H9 (cell line): Measurements from ENCODE around the gene PRKAG2. TPM values are rescaled to one million over a fixed set of nuclear protein-coding genes. Genes with fewer than 3 reads are reported as not detected.

Source experiments
- DNase-seq: peaks from one replicate; pipeline ENCODE4 v3.0.0-alpha.2; 2017
- H2AFZ ChIP-seq: one replicate; pipeline ENCODE4 v1.6.1; 2013; ENCODE audit warnings: mild to moderate bottlenecking, low read length, control low read depth, moderate library complexity
- H2AK5ac ChIP-seq: 2 replicates; pipeline ENCODE4 v1.6.1; 2013; ENCODE audit warnings: low read length, control low read depth, mixed read lengths; ENCODE audit not compliant: insufficient read length
- H2BK120ac ChIP-seq: one replicate; pipeline ENCODE4 v1.6.1; 2013; ENCODE audit warnings: low read depth, mild to moderate bottlenecking, low read length, control low read depth, inconsistent platforms; ENCODE audit not compliant: poor library complexity, severe bottlenecking
- H2BK12ac ChIP-seq: 2 replicates; pipeline ENCODE4 v1.6.1; 2013; ENCODE audit warnings: low read length, control low read depth, mixed read lengths, low read depth; ENCODE audit not compliant: insufficient read length
- H2BK15ac ChIP-seq: 2 replicates; pipeline ENCODE4 v1.6.1; 2013; ENCODE audit warnings: low read depth, low read length, control low read depth
- H2BK20ac ChIP-seq: one replicate; pipeline ENCODE4 v1.6.1; 2013; ENCODE audit warnings: low read depth, mild to moderate bottlenecking, low read length, control low read depth, inconsistent platforms; ENCODE audit not compliant: poor library complexity, severe bottlenecking
- H2BK5ac ChIP-seq: 2 replicates; pipeline ENCODE4 v1.6.1; 2013; ENCODE audit warnings: low read length, control low read depth, mixed read lengths; ENCODE audit not compliant: insufficient read length
- H3K14ac ChIP-seq: 2 replicates; pipeline ENCODE4 v1.6.1; 2013; ENCODE audit warnings: low read length, control low read depth; ENCODE audit not compliant: insufficient read depth
- H3K18ac ChIP-seq: 2 replicates; pipeline ENCODE4 v1.6.1; 2013; ENCODE audit warnings: low read depth, mild to moderate bottlenecking, mixed read lengths, low read length, control low read depth; ENCODE audit not compliant: insufficient read length
- H3K23ac ChIP-seq: 2 replicates; pipeline ENCODE4 v1.6.1; 2013; ENCODE audit warnings: low read length, control low read depth, mixed read lengths, low read depth; ENCODE audit not compliant: insufficient read length
- H3K23me2 ChIP-seq: 2 replicates; pipeline ENCODE4 v1.6.1; 2013; ENCODE audit warnings: low read depth, mild to moderate bottlenecking, mixed read lengths, low read length, control low read depth; ENCODE audit not compliant: insufficient read length, poor library complexity, severe bottlenecking
- H3K27ac ChIP-seq: 2 replicates; pipeline ENCODE4 v1.5.1; 2013; ENCODE audit warnings: low read length, control low read depth, mixed read lengths, low read depth; ENCODE audit not compliant: insufficient read length
- H3K27me3 ChIP-seq: 2 replicates; pipeline ENCODE4 v1.6.1; 2013; ENCODE audit warnings: low read length, control low read depth, inconsistent platforms; ENCODE audit not compliant: insufficient read depth
- H3K4ac ChIP-seq: 2 replicates; pipeline ENCODE4 v1.6.1; 2013; ENCODE audit warnings: low read depth, mild to moderate bottlenecking, control low read depth, inconsistent platforms, low read length, moderate library complexity
- H3K4me1 ChIP-seq: 2 replicates; pipeline ENCODE4 v1.6.1; 2013; ENCODE audit warnings: low read length, control low read depth, inconsistent platforms; ENCODE audit not compliant: insufficient read depth
- H3K4me2 ChIP-seq: 2 replicates; pipeline ENCODE4 v1.6.1; 2013; ENCODE audit warnings: low read length, control low read depth, mixed read lengths; ENCODE audit not compliant: insufficient read length, insufficient read depth
- H3K56ac ChIP-seq: 2 replicates; pipeline ENCODE4 v1.6.1; 2013; ENCODE audit warnings: low read depth, mild to moderate bottlenecking, mixed read lengths, low read length, control low read depth; ENCODE audit not compliant: insufficient read length
- H3K79me1 ChIP-seq: 2 replicates; pipeline ENCODE4 v1.6.1; 2013; ENCODE audit warnings: low read depth, mild to moderate bottlenecking, moderate library complexity, low read length, control low read depth, inconsistent platforms; ENCODE audit not compliant: insufficient read depth, poor library complexity, severe bottlenecking
- H3K79me2 ChIP-seq: 2 replicates; pipeline ENCODE4 v1.6.1; 2013; ENCODE audit warnings: low read length, control low read depth, inconsistent platforms; ENCODE audit not compliant: insufficient read depth
- H3K9ac ChIP-seq: 2 replicates; pipeline ENCODE4 v1.6.1; 2013; ENCODE audit warnings: low read length, control low read depth, mixed read lengths; ENCODE audit not compliant: insufficient read length; ENCODE audit errors: extremely low read depth
- H3K9me3 ChIP-seq: one replicate; pipeline ENCODE4 v1.6.1; 2013; ENCODE audit warnings: low read depth, low read length, inconsistent platforms; ENCODE audit not compliant: control insufficient read depth
- H3T11ph ChIP-seq: one replicate; pipeline ENCODE4 v1.6.1; 2013; ENCODE audit warnings: mild to moderate bottlenecking, low read length, control low read depth, inconsistent platforms
- H4K20me1 ChIP-seq: one replicate; pipeline ENCODE4 v1.6.1; 2013; ENCODE audit not compliant: control insufficient read depth, insufficient read length, insufficient read depth
- H4K5ac ChIP-seq: 2 replicates; pipeline ENCODE4 v1.6.1; 2013; ENCODE audit warnings: low read depth, mild to moderate bottlenecking, mixed read lengths, low read length, control low read depth; ENCODE audit not compliant: insufficient read length
- H4K8ac ChIP-seq: replicated peaks from 2 replicates; pipeline ENCODE4 v1.6.1; 2013; ENCODE audit warnings: low read length, control low read depth, mixed read lengths, low read depth; ENCODE audit not compliant: insufficient read length
- H4K91ac ChIP-seq: 2 replicates; pipeline ENCODE4 v1.6.1; 2013; ENCODE audit warnings: low read depth, mild to moderate bottlenecking, moderate library complexity, mixed read lengths, low read length, control low read depth; ENCODE audit not compliant: insufficient read length
- H3K27ac Mint-ChIP-seq, 3 experiments: 2 replicates in 2 of 3; 3 replicates in 1 of 3; pipeline ENCODE4 v1.8.0; 2020 to 2021; ENCODE audit warnings: mixed read lengths in 3 of 3, mild to moderate bottlenecking in 1 of 3, moderate library complexity in 1 of 3
- H3K27me3 Mint-ChIP-seq: 2 replicates; pipeline ENCODE4 v1.8.0; 2021; ENCODE audit warnings: low read depth, mild to moderate bottlenecking, moderate library complexity, mixed read lengths
- H3K36me3 Mint-ChIP-seq, 3 experiments: 2 replicates in 2 of 3; 3 replicates in 1 of 3; pipeline ENCODE4 v1.8.0; 2020 to 2021; ENCODE audit warnings: low read depth in 3 of 3, mixed read lengths in 3 of 3; ENCODE audit not compliant: insufficient read depth in 1 of 3
- H3K4me1 Mint-ChIP-seq, 2 experiments: 2 replicates each; pipeline ENCODE4 v1.8.0; 2020; ENCODE audit warnings: mixed read lengths in 2 of 2
- H3K4me3 Mint-ChIP-seq, 2 experiments: 2 replicates in 1 of 2; 3 replicates in 1 of 2; pipeline ENCODE4 v1.8.0; 2020 to 2021; ENCODE audit warnings: mild to moderate bottlenecking in 2 of 2, mixed read lengths in 2 of 2, moderate library complexity in 1 of 2
- H3K9me3 Mint-ChIP-seq, 2 experiments: 2 replicates in 1 of 2; 3 replicates in 1 of 2; pipeline ENCODE4 v1.8.0; 2020; ENCODE audit warnings: mild to moderate bottlenecking in 2 of 2, mixed read lengths in 2 of 2, moderate library complexity in 1 of 2
- WGBS: extraction: QIAGEN DNeasy Blood & Tissue Kit; methylation state at CpG from one replicate; pipeline ENCODE4 v1.1.7; 2013; ENCODE audit warnings: missing lambda C conversion rate, low lambda C conversion rate, mixed read lengths; ENCODE audit not compliant: insufficient read length; ENCODE audit errors: extremely low coverage; 5-methylcytosine and 5-hydroxymethylcytosine counted together
- total RNA-seq: library from RNA; stranded (reverse); gene quantifications from 2 replicates; pipeline ENCODE4 v1.2.1, GENCODE V29; 2021
- TF ChIP-seq, protein P1 (sequence below): fragments of 200-600 bp; sonication (generic); conservative IDR thresholded peaks from 3 replicates; pipeline ENCODE4 v1.8.0; 2021; ENCODE audit warnings: antibody characterized with exemption, mild to moderate bottlenecking

Gene PRKAG2
- total RNA-seq, 1 experiment from 2014 or later = 11.8 TPM

DNA sequence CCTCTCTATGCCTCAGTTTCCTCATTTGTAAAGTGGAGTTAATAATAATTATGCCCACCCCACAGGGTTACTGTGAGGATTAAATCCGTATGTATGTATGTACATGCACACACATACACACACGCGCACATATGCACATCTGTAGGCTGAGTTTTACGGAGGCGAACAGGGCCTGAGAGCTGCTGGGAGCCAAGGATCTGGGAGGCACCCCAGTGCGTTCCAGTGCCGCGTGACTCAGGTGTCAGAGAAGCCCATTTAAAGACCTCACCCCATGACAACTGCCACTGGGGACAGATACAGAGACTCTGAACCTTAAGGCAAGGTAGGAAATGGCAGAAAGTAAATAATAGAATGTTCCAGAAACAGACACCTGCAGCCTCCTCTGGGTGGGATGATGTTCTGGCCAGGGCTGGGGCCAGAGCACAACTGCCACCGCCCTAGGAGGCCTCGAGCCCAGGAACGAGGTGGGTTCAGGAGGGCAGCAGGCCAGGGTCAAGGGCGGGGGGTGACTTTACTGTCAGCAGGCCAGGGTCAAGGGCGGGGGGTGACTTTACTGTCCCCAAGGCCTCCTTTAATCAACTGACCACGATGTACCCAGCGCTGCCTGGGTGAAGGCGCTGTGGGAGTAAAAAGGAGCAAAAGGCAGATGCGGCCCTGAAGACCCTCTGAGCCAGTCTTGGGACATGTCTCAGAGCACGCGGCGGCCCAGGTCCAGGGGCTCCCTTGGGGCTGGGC, 54.9 kb downstream of the PRKAG2 start:
- H3K4me1 Mint-ChIP-seq = peaks cover 4 to 16% of the 10 kb centered on the region in 2 experiments
- H2BK20ac ChIP-seq = no peak overlapping the region
- H4K20me1 ChIP-seq = no peaks in the 10 kb centered on the region
- H3K79me2 ChIP-seq = no peaks in the 10 kb centered on the region
- no peaks in the 10 kb centered on the region for H3K9me3 ChIP-seq
- H3K9me3 Mint-ChIP-seq = no peaks in the 10 kb centered on the region; a peak in 1 of 5 replicates
- TF ChIP-seq, protein P1, sequence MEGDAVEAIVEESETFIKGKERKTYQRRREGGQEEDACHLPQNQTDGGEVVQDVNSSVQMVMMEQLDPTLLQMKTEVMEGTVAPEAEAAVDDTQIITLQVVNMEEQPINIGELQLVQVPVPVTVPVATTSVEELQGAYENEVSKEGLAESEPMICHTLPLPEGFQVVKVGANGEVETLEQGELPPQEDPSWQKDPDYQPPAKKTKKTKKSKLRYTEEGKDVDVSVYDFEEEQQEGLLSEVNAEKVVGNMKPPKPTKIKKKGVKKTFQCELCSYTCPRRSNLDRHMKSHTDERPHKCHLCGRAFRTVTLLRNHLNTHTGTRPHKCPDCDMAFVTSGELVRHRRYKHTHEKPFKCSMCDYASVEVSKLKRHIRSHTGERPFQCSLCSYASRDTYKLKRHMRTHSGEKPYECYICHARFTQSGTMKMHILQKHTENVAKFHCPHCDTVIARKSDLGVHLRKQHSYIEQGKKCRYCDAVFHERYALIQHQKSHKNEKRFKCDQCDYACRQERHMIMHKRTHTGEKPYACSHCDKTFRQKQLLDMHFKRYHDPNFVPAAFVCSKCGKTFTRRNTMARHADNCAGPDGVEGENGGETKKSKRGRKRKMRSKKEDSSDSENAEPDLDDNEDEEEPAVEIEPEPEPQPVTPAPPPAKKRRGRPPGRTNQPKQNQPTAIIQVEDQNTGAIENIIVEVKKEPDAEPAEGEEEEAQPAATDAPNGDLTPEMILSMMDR = no peak
- no CpG with 5 or more reads among the region's 20 CpGs for WGBS
- no peak overlapping the region for H3K4me2 ChIP-seq
- H3K4ac ChIP-seq = no peak overlapping the region
- no peak overlapping the region for H4K5ac ChIP-seq
- H3K4me3 Mint-ChIP-seq = no peak overlapping the region
- H4K8ac ChIP-seq = no peak overlapping the region
- H3K23me2 ChIP-seq = no peaks in the 10 kb centered on the region
- H2AK5ac ChIP-seq = no peak overlapping the region
- H3T11ph ChIP-seq = no peak overlapping the region
- H3K27me3 ChIP-seq = no peaks in the 10 kb centered on the region
- no peak overlapping the region for H2BK5ac ChIP-seq
- H3K9ac ChIP-seq = no peak overlapping the region
- H3K14ac ChIP-seq = no peak overlapping the region; the same call in 1 of the 2 replicates
- H3K27ac ChIP-seq = no peak overlapping the region
- no peak overlapping the region; a peak in 1 of 7 replicates for H3K27ac Mint-ChIP-seq
- no peaks in the 10 kb centered on the region for H3K36me3 Mint-ChIP-seq
- H3K27me3 Mint-ChIP-seq = peaks cover 12% of the 10 kb centered on the region
- H3K56ac ChIP-seq = no peak overlapping the region
- H2BK12ac ChIP-seq = no peak overlapping the region
- H3K79me1 ChIP-seq = no peaks in the 10 kb centered on the region
- H3K23ac ChIP-seq = no peak overlapping the region
- H3K4me1 ChIP-seq = peaks cover 3% of the 10 kb centered on the region
- no peak overlapping the region for H2AFZ ChIP-seq
- H2BK120ac ChIP-seq = no peak overlapping the region
- H3K18ac ChIP-seq = no peak overlapping the region
- no peak overlapping the region for H2BK15ac ChIP-seq
- H4K91ac ChIP-seq = no peak overlapping the region
- no peak for DNase-seq
